ENCODE measurements around the gene TRABD.

DNA sequence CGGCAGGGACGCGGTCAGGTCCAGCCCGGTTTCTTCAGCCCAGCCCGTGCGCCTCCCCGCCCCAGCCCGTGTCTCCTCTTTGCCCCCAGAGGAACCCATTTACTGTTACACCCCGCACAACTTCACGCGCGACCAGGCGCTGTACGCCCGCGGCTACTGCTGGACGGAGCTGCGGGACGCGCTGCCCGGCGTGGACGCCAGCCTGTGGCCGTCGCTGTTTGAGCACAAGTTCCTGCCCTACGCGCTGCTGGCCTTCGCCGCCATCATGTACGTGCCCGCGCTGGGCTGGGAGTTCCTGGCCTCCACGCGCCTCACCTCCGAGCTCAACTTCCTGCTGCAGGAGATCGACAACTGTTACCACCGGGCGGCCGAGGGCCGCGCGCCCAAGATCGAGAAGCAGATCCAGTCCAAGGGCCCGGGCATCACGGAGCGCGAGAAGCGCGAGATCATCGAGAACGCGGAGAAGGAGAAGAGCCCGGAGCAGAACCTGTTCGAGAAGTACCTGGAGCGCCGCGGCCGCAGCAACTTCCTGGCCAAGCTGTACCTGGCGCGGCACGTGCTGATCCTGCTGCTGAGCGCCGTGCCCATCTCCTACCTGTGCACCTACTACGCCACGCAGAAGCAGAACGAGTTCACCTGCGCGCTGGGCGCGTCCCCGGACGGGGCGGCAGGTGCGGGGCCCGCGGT is 8.7 kb upstream of the TRABD start:
- TF ChIP-seq, protein P1, sequence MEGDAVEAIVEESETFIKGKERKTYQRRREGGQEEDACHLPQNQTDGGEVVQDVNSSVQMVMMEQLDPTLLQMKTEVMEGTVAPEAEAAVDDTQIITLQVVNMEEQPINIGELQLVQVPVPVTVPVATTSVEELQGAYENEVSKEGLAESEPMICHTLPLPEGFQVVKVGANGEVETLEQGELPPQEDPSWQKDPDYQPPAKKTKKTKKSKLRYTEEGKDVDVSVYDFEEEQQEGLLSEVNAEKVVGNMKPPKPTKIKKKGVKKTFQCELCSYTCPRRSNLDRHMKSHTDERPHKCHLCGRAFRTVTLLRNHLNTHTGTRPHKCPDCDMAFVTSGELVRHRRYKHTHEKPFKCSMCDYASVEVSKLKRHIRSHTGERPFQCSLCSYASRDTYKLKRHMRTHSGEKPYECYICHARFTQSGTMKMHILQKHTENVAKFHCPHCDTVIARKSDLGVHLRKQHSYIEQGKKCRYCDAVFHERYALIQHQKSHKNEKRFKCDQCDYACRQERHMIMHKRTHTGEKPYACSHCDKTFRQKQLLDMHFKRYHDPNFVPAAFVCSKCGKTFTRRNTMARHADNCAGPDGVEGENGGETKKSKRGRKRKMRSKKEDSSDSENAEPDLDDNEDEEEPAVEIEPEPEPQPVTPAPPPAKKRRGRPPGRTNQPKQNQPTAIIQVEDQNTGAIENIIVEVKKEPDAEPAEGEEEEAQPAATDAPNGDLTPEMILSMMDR (IDR thresholded peaks at IDR 0.05): no peak
- TF ChIP-seq ZFX (IDR thresholded peaks at IDR 0.05; ENCODE audit: borderline replicate concordance): no peak

Measured in 22Rv1 (cell line).